ENCODE measurements around the gene SPTSSB.

DNA sequence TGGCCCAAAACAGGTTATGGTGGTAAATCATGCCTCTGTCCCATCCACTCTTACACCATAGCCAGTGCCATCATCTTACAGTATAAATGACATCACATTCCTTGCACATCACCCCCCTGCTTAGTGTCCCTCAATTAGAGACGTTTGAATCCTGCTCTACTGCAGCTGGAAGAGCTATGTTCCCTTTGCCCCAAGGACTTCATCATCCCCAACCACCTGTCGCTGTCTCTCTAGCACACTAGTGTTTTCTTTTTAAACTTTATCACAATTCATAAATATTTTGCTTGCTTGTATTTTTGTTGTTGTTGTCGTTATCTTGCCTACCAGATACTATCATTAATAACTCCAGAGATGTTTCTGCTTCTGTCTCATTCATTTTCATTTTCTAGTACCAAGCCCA, 28.7 kb downstream of the SPTSSB start:
- TF ChIP-seq POLR2A (IDR thresholded peaks at IDR 0.05) (no peak), EP300 (IDR thresholded peaks at IDR 0.05) (no peak), CTCF (IDR thresholded peaks at IDR 0.05) (no peak), POLR2AphosphoS5 (IDR thresholded peaks at IDR 0.05) (no peak)
